ENCODE results near the gene CCDC92B. TPM values are rescaled to one million over a fixed set of nuclear protein-coding genes. Genes with fewer than 3 reads are reported as not detected.
A peak's percentile ranks its signal among the peaks of the same experiment; 100 is the strongest.

Gene CCDC92B
- polyA plus RNA-seq, 1 of the 3 experiments (the other 2 are of a cell fraction) = 0.07 TPM

- H3K4me1 ChIP-seq (ENCODE audit: control insufficient read depth in 1 of 2, insufficient read depth in 2 of 2, low read depth in 1 of 2, low read length in 1 of 2) = peaks cover 9 to 44% of the 10 kb centered on the region in 2 experiments; a peak in 1 of 4 replicates
- no peaks in the 10 kb centered on the region for H3F3A ChIP-seq (replicated peaks; ENCODE audit: insufficient read depth)
- DNase-seq = no peak
- 57% methylated on average over 15 of the region's 16 CpGs for WGBS (ENCODE audit: low lambda C conversion rate)
- peak overlapping the region; percentile 75 to 76 for H3K4me3 ChIP-seq (ENCODE audit: low read depth in 2 of 2, low read length in 1 of 2)
- H3K4me2 ChIP-seq = peak overlapping the region; percentile 98
- no peak overlapping the region for H2AFZ ChIP-seq (ENCODE audit: low read depth)
- no peaks in the 10 kb centered on the region for H3K9me3 ChIP-seq
- H3K9ac ChIP-seq = peak overlapping the region; percentile 74
- H3K36me3 ChIP-seq (replicated peaks in 1 of 2; ENCODE audit: control insufficient read depth in 1 of 2, insufficient read depth in 2 of 2, low read length in 1 of 2) = no peaks in the 10 kb centered on the region
- peaks cover 65% of the 10 kb centered on the region for H3K79me2 ChIP-seq (ENCODE audit: insufficient read depth)
- no peaks in the 10 kb centered on the region for H3K27me3 ChIP-seq (ENCODE audit: insufficient read depth)
- peaks cover 56% of the 10 kb centered on the region for H4K20me1 ChIP-seq (ENCODE audit: insufficient read depth)
- TF ChIP-seq MAX (IDR thresholded peaks at IDR 0.05; ENCODE audit: low read depth) = no peak
- TF ChIP-seq TCF12 (IDR thresholded peaks at IDR 0.05) = no peak
- TF ChIP-seq FOSL2 (IDR thresholded peaks at IDR 0.05; ENCODE audit: borderline replicate concordance, low read depth) = no peak
- TF ChIP-seq POLR2AphosphoS5 (IDR thresholded peaks at IDR 0.05; ENCODE audit: low read depth, low read length) = no peak
- no peak for TF ChIP-seq USF1 (IDR thresholded peaks at IDR 0.05; ENCODE audit: borderline replicate concordance, low read depth)
- TF ChIP-seq RAD21 (IDR thresholded peaks at IDR 0.05; ENCODE audit: low read length) = no peak
- TF ChIP-seq GABPA (IDR thresholded peaks at IDR 0.05; ENCODE audit: low read depth) = no peak
- TF ChIP-seq MEF2A (IDR thresholded peaks at IDR 0.05; ENCODE audit: borderline replicate concordance, low read depth) = no peak
- no peak for TF ChIP-seq USF2 (IDR thresholded peaks at IDR 0.05; ENCODE audit: borderline replicate concordance, low read depth, low read length)
- TF ChIP-seq EZH2phosphoT487 (IDR thresholded peaks at IDR 0.05; ENCODE audit: borderline replicate concordance, low read depth) = no peak
- no peak for TF ChIP-seq CHD2 (IDR thresholded peaks at IDR 0.05; ENCODE audit: low read length, partially characterized antibody)
- TF ChIP-seq ELF1 (IDR thresholded peaks at IDR 0.05) = no peak
- TF ChIP-seq CTCF (IDR thresholded peaks at IDR 0.05) = no peak
- H3K27ac ChIP-seq (ENCODE audit: low read depth in 2 of 2, low read length in 1 of 2) = no peak overlapping the region; a peak in 1 of 4 replicates
- H3K9me2 ChIP-seq = no peaks in the 10 kb centered on the region
- CTCF ChIA-PET = interaction anchor here (1.0 kb wide), 1 partner anchor 35 kb away, joined by 3 read pairs; no protein-coding TSS in a partner anchor
- POLR2A ChIA-PET = no interaction called here
Observed at GRCh38 chr17:2710071-2710802, 39.2 kb downstream of the CCDC92B start.

Measured in SK-N-SH (cell line).